GM21786 (cell line): Measurements from ENCODE around the gene ANKRD13A.
"Not testable (repeated sequence)": the region's sequence is repeated elsewhere in the genome, so short reads cannot be mapped to it uniquely, and the experiment has no call there.

Source experiments
- ATAC-seq: cut with Tn5 transposase; IDR thresholded peaks from one replicate; pipeline ENCODE4 v1.9.1; 2021; ENCODE audit not compliant: unreplicated experiment

Gene ANKRD13A

DNA sequence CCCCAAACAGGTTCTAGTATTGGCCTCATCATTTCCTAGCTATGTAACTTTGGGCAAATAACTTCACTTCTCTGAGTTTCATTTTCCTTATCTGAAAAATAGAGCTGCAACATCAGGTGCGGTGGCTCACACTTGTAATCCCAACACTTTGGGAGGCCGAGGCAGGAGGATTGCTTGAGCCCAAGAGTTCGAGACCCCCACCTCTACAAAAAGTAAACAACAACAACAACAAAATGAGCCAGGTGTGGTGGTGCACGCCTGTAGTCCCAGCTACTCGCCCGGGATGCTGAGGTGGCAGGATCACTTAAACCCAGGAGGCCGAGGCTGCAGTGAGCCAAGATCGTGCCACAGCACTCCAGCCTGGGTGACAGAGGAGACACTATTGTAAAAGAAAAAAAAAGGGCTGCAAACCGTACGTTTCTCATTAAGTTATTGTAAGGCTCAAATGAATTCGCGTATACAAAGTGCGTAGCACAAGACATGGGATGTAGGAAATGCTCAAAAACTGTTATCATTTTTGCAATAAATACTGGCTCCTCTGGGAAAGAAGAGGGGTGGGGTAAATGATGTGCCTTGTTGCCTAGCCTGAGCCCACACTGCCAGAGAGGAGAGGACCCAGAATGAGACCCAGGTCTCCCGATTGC is 48.2 kb downstream of the ANKRD13A start:
- no peak for ATAC-seq

DNA sequence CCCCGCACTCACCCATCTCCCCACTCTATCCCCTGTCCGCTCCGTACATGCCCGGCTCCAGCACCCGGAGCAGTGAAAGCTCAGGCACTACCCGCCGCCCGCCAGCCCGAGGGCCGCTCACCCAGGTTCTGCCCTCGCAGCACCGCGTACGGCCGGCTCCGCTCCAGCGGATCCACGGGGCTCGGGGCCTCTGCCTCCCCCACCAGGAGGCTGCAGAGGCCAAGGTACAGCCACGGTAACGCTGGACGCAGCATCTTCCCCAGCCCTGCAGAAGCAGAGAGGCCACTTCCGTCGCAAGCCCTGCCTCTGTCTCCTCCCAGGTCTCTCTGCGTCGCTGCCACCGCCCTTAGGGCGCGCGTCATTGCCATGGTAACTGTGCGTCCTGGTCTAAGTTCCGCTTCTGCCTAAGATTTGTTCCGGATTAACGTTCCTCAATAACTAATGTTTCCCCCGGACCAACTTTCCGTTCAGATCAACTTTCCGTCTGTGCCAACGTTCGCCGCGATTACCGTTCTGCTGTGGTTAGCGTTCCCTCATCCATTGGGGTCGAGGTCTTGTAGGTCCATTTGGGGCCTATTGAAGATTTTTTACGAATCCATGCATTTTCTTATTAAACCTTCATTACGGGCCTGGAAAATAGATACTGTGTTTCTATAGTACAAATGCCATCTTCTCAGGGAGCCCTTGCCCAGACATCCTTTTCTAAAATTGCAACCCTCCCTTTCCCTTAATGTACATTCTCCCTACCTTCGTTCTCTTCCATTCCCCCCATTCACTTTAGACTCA is 49.2 kb downstream of the ANKRD13A start, which contains the start of gene C12orf76:
C12orf76 (minus strand) TSS at position 281 of the 786 bp plus-strand sequence; CDS start at position 254, 27 bp downstream.
- ATAC-seq = peak; percentile 99

DNA sequence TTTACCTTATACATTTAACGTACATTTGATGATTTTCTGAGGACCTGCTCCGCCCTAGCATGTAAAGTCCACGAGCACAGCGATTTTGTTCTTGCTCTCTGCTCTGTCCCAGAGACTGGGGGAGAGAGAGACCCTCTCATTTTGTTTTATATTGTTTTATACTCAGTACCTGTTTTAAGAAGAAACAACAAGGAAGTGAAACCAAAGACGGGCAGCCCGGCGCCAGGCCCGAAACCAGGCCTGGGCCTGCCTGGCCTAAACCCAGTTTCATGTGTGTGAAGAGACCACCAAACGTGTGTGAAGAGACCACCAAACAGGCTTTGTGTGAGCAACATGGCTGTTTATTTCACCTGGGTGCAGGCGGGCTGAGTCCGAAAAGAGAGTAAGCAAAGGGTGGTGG is 49.8 kb downstream of the ANKRD13A start:
- ATAC-seq = not testable (repeated sequence)

DNA sequence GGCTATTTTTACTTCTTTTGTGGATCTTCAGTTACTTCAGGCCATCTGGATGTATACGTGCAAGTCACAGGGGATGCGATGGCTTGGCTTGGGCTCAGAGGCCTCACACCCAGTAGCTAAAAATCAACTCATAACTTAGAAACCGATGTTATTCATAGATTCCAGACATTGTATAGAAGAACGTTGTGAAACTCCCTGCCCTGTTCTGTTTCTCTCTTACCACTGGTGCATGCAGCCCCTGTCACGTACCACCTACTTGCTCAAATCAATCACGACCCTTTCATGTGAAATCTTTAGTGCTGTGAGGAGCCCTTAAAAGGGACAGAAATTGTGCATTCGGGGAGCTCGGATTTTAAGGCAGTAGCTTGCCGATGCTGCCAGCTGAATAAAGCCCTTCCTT is 50.4 kb downstream of the ANKRD13A start:
- ATAC-seq = not testable (repeated sequence)

DNA sequence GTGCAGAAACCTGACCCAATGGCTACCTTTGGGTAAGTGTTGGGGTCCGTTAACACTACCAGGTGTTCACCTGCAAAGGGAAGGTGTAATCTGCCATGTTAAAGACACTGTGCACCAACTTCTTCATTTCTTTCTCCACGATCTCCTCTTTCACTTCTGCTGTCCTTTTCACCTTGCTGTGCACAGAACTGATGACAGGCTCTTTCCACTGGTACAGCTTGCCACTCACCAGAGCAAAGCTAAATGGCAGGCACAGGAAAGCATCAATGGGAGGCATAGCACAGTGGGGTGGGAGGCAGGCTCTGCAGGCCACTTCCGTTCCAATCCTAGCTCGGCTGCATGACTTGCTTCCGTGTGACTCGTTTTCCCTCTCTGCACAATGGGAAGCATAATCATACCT is 51.7 kb downstream of the ANKRD13A start:
- ATAC-seq = no peak

DNA sequence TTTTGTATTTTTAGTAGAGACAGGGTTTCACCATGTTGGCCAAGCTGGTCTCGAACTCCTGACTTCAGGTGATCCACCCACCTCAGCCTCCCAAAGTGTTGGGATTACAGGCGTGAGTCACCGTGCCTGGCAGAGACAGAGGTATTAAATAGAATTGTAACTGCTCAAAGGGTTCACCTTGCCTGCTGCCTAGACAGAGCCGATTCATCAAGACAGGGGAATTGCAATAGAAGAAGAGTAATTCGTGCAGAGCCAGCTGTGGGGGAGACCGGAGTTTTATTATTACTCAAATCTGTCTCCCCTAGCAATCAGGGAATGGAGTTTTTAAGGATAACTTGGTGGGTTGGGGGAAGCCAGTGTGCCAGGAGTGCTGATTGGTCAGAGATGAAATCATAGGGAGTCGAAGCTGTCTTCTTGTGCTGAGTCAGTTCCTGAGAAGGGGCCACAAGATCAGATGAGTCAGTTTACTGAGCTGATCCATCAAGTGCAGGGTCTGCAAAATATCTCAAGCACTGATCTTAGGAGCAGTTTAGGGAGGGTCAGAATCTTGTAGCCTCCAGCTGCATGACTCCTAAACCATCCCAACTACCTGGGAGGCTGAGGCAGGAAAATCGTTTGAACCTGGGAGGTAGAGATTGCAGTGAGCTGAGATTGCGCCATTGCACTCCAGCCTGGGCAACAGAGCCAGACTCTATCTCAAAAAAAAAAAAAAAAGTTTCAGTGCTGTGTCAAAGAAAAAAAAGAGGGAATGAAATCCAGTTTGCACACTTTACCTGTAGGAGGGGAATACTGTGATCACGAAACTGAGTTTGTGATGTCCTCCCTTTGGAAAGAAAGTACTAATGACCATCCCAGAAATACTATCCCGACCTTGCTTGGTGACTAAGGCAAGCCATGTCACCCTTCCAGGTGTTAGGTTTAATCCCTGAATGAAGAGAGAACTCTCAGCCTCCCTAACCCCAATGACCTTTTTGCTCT is 56.4 kb downstream of the ANKRD13A start:
- ATAC-seq = not testable (repeated sequence)

DNA sequence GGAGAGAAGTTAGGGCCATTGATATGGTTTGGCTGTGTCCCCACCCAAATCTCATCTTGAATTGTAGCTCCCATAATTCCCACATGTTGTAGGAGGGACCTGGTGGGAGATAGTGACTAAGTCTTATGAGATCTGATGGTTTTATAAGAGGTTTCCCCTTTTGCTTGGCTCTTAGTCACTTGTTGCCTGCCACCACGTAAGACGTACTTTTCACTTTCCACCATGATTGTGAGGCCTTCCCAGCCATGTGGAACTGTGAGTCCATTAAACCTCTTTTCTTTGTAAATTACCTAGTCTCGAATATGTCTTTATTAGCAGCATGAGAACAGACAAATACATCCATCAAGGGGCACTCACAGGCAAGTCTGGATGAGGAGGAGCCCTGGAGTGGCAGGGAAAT is 57.4 kb downstream of the ANKRD13A start:
- not testable (repeated sequence) for ATAC-seq

DNA sequence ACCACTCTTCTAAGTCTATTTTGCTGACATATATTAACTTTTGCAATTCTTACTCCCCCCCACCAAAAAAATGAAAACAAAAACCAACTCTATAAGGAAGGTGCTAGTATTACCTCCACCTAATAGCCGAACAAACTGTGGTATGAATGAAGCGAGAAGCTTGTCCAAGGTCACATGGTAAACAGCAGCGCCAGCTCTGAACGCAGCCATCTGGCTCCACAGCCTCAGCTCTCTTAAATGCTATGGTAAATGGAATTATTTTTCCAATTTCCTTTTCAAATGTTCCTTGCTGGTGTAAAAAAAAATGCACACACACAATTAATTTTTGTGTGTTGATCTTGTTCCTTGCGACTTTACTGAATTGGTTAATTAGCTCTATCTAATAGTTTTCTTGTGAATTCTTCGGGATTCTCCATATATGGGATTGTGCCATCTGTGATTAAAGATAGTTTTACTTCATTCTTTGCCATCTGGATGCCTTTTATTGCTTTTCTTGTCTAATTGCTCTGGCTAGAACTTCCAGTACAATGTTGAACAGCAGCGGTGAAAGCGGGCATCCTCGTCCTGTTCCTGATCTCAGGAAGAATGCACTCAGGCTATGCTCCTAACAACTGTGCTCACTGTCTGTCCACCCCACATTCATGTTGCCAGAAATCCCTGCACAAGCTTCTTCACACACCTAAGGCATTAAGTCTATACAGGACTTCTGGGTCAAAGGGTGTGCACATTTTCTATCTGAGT is 59.8 kb downstream of the ANKRD13A start:
- no peak for ATAC-seq

DNA sequence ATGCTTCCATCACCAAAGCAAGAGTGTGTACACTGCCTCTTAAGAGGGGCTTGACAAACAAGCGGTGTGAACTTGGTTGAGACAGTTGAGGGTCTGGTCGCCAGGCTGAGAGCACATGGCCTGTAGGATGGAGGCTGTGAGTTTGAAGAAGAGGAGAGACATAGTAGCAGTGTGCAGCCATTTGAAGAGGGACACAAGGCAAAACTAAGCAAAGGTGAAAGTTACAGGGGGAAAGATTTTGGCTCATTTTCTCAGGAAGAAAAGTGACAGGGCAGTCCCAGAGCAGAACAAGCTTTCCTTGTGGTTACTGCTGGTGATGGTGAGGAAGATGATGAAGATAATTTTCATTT is 60.4 kb downstream of the ANKRD13A start:
- ATAC-seq = no peak

DNA sequence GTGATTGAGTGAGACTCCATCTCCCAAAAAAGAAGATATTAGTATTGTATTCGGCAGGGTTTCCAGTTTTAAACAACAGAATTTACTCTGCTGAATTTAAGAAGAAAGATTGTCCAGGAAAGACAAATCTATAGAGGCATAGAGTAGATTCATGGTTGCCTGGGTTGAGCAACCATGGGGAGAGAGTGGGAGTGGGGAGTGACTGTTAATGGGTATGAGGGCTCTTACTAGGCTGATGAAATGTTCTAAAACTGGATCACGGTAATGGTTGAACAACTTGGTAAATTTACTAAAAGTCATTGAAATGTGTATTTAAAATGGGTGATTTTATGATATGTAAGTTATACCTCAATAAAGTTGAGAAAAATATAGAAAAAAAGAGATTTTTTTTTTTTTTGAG is 63.0 kb downstream of the ANKRD13A start:
- ATAC-seq = no peak

DNA sequence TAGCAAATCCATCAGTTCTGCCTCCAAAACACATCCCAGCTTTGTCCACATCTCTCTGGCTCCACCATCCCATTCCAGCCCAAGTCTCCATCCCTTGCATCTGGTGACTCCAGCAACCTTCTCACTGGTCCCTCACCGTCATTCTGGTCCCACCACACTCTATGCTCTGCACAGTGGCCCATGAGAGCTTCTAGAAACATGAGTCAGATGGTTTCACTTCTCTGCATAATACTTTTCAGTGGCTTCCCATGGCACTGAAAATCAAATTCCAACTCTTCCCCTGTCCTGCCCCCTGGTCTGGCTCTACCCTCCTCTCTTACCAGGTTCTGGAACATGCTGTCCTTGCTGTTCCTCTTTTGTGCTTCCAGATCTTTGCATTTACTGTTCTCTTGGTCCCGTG is 66.3 kb downstream of the ANKRD13A start:
- no peak for ATAC-seq

DNA sequence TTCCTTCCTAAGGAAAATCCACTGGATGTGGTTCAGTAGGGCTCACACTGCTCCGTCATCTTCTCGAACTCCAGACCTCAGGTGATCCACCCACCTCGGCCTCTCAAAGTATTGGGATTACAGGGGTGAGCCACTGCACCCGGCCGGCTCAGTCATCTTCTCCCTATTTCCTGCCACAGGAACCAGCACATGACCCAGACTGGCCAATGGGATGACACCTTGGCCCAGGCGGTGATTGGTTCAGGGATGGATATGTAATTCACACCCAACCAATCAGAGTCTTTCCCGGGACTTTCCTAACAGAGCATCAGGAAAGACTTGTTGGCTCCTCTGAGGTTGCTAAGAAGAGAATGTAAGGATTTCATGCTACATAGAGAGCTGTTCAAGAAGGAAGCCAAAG is 68.3 kb downstream of the ANKRD13A start:
- no peak for ATAC-seq

DNA sequence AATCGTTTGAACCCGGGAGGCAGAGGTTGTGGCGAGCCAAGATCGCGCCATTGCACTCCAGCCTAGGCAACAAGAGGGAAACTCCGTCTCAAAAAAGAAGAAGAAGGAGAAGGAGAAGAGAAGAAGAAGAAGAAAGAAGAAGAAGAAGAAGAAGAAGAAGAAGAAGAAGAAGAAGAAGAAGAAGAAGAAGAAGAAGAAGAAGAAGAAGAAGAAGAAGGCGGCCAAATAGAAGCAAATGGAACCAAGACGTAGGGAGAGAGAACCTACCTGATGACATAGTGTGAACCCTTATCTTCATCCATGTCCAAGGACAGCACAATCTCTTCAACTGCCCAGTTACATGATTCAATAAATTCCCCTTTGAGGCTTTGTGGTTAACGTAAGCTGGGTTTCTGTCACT is 68.9 kb downstream of the ANKRD13A start:
- not testable (repeated sequence) for ATAC-seq

DNA sequence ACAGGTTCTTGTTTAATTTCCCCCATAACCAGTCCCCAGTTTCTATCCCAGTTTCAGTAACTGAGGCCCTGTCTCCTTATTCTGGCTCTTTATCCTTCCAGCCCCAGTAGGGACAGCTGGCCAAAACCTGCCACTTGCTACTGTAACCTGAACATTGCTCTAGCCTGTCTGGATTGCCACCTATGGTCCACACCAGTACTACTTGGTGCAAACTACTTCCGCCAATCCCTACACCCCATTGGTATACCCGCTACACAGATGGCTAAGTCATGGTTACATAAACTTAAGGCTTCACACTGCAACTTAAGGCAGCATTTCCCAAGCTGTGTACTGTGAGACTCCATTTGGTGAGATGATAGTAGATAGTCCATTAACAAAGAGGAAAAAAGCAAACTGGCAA is 69.4 kb downstream of the ANKRD13A start:
- no peak for ATAC-seq

DNA sequence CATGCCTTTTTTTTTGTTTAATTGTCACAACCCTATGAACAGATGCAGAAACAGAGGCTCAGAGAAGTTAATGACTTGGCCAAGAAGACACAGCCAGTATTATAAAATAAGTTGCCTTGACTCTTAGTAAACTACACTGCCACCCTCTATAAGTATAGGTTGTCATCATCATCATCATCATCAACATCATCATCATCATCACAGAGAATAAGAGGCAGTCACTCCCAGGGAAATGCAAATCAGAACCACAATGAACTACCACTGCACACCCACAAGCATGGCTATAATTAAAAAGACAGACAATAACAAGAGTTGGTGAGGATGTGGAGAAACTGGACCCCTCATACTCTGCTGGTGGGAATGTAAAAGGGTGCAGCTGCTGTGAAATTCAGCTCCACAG is 72.3 kb downstream of the ANKRD13A start:
- no peak for ATAC-seq

DNA sequence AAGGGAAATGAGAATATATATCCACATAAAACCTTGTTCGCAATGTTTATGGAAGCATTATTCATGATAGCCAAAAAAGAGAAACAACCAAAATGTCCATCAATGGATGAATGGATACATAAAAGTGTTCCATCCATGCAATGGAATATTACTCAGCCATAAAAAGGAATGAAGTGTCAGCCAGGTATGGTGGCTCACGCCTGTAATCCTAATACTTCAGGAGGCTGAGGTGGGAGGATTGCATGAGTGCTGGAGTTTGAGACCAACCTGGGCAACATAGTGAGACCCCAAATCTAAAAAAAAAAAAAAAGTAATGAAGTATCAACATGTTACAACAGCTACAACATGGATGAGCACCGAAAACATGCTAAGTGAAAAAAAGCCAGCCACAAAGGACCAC is 72.7 kb downstream of the ANKRD13A start:
- no peak for ATAC-seq

DNA sequence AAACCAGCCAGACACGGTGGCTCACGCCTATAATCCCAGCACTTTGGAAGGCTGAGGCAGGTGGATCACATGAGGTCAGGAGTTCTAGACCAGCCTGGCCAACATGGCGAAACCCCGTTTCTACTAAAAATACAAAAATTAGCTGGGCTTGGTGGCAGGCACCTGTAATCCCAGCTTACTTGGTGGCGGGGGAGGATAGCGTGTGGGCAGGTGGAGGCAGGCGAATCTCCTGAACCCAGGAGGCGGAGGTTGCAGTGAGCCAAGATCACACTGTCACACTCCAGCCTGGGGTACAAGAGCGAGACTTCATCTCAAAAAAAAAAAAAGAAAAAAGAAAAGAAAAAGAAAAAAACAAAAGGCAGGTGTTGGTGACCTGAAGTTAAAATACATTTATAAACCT is 73.4 kb downstream of the ANKRD13A start:
- ATAC-seq = not testable (repeated sequence)

DNA sequence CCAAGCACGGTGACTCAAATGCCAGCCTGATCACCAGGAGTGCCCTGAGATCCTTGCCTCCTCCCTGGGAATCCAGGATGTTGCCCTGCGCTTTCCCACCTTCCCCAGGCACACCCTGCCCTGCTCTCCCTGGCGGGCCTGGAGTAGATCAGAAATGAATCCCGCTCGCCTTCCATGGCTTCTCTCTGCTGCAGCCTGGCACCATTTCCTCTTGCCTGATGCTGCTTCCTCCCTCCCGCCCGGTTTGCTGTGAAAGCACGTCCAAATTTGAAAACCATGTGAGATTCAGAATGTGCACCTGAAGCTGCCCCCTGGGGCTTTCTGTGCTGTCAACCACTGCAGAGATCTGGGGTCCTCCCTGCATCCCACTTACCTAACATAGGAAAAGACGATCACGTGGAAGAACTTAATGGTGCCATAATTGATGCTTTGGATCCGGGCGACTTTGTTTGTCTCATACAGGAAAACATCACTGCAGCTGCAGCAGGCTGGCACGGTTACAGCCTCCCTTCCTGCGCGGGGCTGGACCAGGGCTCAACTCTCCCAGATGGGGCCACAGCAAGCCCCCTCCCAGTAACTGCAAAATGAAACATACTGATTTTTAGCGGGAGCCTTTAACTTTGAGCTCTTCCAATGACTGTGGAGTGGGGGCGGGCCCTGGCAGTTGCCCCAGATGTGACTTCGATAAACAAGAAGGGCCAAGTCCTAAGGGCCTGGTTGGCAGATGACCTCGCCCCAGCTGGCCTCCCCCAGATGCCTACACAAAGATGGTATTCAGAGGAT is 74.0 kb downstream of the ANKRD13A start:
- no peak for ATAC-seq

DNA sequence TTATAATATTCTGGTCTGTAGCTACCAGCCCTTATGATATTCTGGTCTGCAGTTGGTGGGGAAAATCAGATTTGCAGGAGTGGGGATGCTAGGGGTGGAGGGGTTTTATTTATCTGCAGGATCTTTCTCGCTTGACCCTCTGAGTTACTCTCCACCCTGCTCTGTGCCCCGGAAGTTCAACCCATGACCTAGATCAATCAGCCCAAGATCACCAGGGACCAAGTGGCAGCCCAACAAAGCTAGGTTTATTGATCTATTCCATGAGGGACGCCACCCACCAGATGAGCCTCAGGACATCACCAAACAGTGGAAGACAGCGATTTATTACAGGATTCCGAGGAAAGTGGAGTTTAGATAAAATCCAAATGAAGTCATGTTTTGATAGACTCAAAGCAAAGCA is 74.9 kb downstream of the ANKRD13A start:
- no peak for ATAC-seq

DNA sequence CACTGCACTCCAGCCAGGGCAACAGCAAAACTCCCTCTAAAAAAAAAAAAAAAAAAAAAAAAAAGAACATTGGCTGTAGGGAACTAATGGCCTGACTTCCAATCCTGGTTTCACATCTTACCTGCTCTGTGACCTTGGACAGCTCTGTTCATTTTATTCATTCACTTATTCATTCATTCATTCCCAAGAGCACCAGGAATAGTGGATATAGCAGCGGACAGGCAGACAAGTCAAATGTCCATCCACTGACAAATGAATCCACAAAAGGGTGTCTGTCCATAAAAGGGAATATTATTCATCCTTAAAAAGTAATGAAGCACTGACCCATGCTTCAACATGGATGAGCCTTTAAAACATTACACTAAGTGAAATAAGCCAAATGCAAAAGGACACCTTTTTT is 76.7 kb downstream of the ANKRD13A start:
- no peak for ATAC-seq
